ENCODE data around the gene IGSF5.
"Not testable (repeated sequence)": the region's sequence is repeated elsewhere in the genome, so short reads cannot be mapped to it uniquely, and the experiment has no call there.

IGSF5 gene

GRCh38 chr21:39744883-39745282 lies at the start of gene IGSF5:
Gene IGSF5, plus strand, starts transcription at chr21:39745183. Its CDS starts 327 bp downstream, at chr21:39745510.
- in situ Hi-C loops (cut with HindIII; ENCODE audit: low sequenced_read_pairs) = not testable (repeated sequence)

GRCh38 chr21:39696196-39696595 lies 48.8 kb upstream of the IGSF5 start:
- in situ Hi-C loops (cut with HindIII; ENCODE audit: low sequenced_read_pairs) = no loop called here

- in situ Hi-C loops (cut with HindIII; ENCODE audit: low sequenced_read_pairs) = no loop called here
These were observed 48.4 kb upstream of the IGSF5 start for GRCh38 chr21:39696618-39697017.

- in situ Hi-C loops (cut with HindIII; ENCODE audit: low sequenced_read_pairs) = loop anchor here (10.0 kb wide), 1 partner anchor 186 kb away; no protein-coding TSS in a partner anchor
These were observed 44.7 kb upstream of the IGSF5 start for GRCh38 chr21:39700318-39700717.

- in situ Hi-C loops (cut with HindIII; ENCODE audit: low sequenced_read_pairs) = loop anchor here (10.0 kb wide), 1 partner anchor 189 kb away; no protein-coding TSS in a partner anchor
These were observed 41.4 kb upstream of the IGSF5 start for GRCh38 chr21:39703578-39703977.

- in situ Hi-C loops (cut with HindIII; ENCODE audit: low sequenced_read_pairs) = loop anchor here (10.0 kb wide), 1 partner anchor 191 kb away; no protein-coding TSS in a partner anchor
These were observed 39.1 kb upstream of the IGSF5 start for GRCh38 chr21:39705849-39706248.

- in situ Hi-C loops (cut with HindIII; ENCODE audit: low sequenced_read_pairs) = loop anchor here (10.0 kb wide), 1 partner anchor 193 kb away; no protein-coding TSS in a partner anchor
These were observed 37.7 kb upstream of the IGSF5 start for GRCh38 chr21:39707316-39707715.

GRCh38 chr21:39710866-39711265 lies 34.1 kb upstream of the IGSF5 start:
- in situ Hi-C loops (cut with HindIII; ENCODE audit: low sequenced_read_pairs) = no loop called here

GRCh38 chr21:39712273-39712672 lies 32.7 kb upstream of the IGSF5 start:
- in situ Hi-C loops (cut with HindIII; ENCODE audit: low sequenced_read_pairs) = no loop called here

- in situ Hi-C loops (cut with HindIII; ENCODE audit: low sequenced_read_pairs) = no loop called here
These were observed 32.0 kb upstream of the IGSF5 start for GRCh38 chr21:39712976-39713375.

GRCh38 chr21:39713905-39714304 lies 31.1 kb upstream of the IGSF5 start:
- in situ Hi-C loops (cut with HindIII; ENCODE audit: low sequenced_read_pairs) = no loop called here

GRCh38 chr21:39714331-39714730 lies 30.7 kb upstream of the IGSF5 start:
- in situ Hi-C loops (cut with HindIII; ENCODE audit: low sequenced_read_pairs) = no loop called here

- in situ Hi-C loops (cut with HindIII; ENCODE audit: low sequenced_read_pairs) = no loop called here
These were observed 29.1 kb upstream of the IGSF5 start for GRCh38 chr21:39715804-39716397.

GRCh38 chr21:39720126-39720778 lies 24.7 kb upstream of the IGSF5 start:
- in situ Hi-C loops (cut with HindIII; ENCODE audit: low sequenced_read_pairs) = no loop called here

- in situ Hi-C loops (cut with HindIII; ENCODE audit: low sequenced_read_pairs) = no loop called here
These were observed 23.1 kb upstream of the IGSF5 start for GRCh38 chr21:39721885-39722284.

- in situ Hi-C loops (cut with HindIII; ENCODE audit: low sequenced_read_pairs) = no loop called here
These were observed 20.0 kb upstream of the IGSF5 start for GRCh38 chr21:39724944-39725343.

GRCh38 chr21:39726133-39726532 lies 18.9 kb upstream of the IGSF5 start:
- in situ Hi-C loops (cut with HindIII; ENCODE audit: low sequenced_read_pairs) = no loop called here

- in situ Hi-C loops (cut with HindIII; ENCODE audit: low sequenced_read_pairs) = no loop called here
These were observed 17.4 kb upstream of the IGSF5 start for GRCh38 chr21:39727401-39728120.

- in situ Hi-C loops (cut with HindIII; ENCODE audit: low sequenced_read_pairs) = no loop called here
These were observed 16.6 kb upstream of the IGSF5 start for GRCh38 chr21:39728341-39728740.

- in situ Hi-C loops (cut with HindIII; ENCODE audit: low sequenced_read_pairs) = no loop called here
These were observed 14.4 kb upstream of the IGSF5 start for GRCh38 chr21:39730418-39731157.

- in situ Hi-C loops (cut with HindIII; ENCODE audit: low sequenced_read_pairs) = no loop called here
These were observed 8.3 kb upstream of the IGSF5 start for GRCh38 chr21:39736716-39737115.

All from endothelial cell of hepatic sinusoid (primary cell).